ENCODE results near the gene FADS2. TPM values are rescaled to one million over a fixed set of nuclear protein-coding genes. Genes with fewer than 3 reads are reported as not detected.

FADS2 gene
- total RNA-seq, 1 experiment from 2014 or later: 1,097 TPM

DNA sequence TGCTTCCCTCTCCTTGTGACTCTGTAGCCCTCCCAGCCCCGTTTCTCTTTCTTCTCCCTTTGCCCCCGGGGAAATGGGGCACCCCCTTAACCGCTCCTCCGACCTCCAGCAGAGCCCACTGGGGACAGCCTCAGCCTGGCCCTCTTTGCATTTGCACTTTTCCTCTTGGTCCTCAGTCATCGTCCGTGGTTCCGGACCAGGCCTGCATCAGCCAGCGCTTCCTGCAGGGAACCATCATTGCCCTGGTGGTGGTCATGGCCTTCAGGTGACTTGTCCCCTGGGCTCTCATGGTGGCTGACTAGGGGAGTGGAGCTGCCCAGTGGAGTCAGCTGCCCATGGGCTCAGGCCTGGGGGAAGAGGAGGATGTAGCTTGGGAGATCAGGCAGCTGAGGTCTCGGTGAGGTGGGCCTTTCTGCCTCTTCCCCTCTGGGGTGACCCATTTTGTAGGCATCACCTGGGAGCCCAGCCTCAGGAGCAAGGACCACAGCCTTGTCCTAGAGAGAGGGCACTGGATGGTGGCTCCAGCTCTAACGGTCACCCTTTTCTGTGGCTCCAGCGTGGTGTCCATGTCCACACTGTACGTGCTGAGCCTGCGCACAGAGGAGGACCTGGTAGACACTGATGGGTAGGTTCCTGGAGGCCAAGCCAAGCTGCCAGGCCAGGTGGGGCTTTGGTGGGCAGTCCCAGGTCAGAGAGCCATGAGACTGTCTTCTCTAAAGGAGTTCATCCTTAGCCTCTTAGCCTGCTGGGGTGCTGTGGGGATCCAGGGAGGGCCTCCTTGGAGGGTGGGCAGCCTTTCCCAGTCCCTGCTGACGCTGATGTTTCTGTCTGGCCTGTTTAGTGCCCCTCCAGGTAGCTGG lies 48.2 kb upstream of the FADS2 start:
- Histone ChIP-seq H3K4me3 (ENCODE audit: low read depth, low read length, poor library complexity, severe bottlenecking) (no peak overlapping the region), H3K27ac (ENCODE audit: low read depth, low read length, poor library complexity, severe bottlenecking) (no peak overlapping the region), H3K9me3 (ENCODE audit: low read depth, low read length, poor library complexity, severe bottlenecking) (no peaks in the 10 kb centered on the region), H3K27me3 (replicated peaks; ENCODE audit: insufficient read depth, low read depth, low read length, poor library complexity) (no peaks in the 10 kb centered on the region), H3K36me3 (ENCODE audit: insufficient read depth, low read length, poor library complexity, severe bottlenecking) (peaks cover 10% of the 10 kb centered on the region), H3K4me1 (ENCODE audit: insufficient read depth, low read length, poor library complexity, severe bottlenecking) (peaks cover 10% of the 10 kb centered on the region)
- BruUV-seq (replicated peaks): no TSS peak
- ChIA-PET POLR2A (ENCODE audit: low non-redundant PET) (no interaction called here), CTCF (interaction anchor here (1.1 kb wide), 1 partner anchor 328 kb away, joined by 5 read pairs; no protein-coding TSS in a partner anchor)
- DNase-seq (ENCODE audit: low spot score): no peak
- TF ChIP-seq EZH2 (IDR thresholded peaks at IDR 0.05; ENCODE audit: borderline replicate concordance, low read depth, low read length, poor library complexity, severe bottlenecking): no peak
- TF ChIP-seq, protein P1, sequence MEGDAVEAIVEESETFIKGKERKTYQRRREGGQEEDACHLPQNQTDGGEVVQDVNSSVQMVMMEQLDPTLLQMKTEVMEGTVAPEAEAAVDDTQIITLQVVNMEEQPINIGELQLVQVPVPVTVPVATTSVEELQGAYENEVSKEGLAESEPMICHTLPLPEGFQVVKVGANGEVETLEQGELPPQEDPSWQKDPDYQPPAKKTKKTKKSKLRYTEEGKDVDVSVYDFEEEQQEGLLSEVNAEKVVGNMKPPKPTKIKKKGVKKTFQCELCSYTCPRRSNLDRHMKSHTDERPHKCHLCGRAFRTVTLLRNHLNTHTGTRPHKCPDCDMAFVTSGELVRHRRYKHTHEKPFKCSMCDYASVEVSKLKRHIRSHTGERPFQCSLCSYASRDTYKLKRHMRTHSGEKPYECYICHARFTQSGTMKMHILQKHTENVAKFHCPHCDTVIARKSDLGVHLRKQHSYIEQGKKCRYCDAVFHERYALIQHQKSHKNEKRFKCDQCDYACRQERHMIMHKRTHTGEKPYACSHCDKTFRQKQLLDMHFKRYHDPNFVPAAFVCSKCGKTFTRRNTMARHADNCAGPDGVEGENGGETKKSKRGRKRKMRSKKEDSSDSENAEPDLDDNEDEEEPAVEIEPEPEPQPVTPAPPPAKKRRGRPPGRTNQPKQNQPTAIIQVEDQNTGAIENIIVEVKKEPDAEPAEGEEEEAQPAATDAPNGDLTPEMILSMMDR (conservative IDR thresholded peaks at IDR 0.05; ENCODE audit: low read depth, low read length): no peak
- intact Hi-C loops (cut with micrococcal nuclease; ENCODE audit: unreplicated experiment): no loop called here

- POLR2A ChIA-PET (ENCODE audit: low non-redundant PET): interaction anchor here (0.6 kb wide), 1 partner anchor 680 kb away, joined by 7 read pairs; no protein-coding TSS in a partner anchor
Measured at GRCh38 chr11:61780581-61781162, 47.4 kb upstream of the FADS2 start.

DNA sequence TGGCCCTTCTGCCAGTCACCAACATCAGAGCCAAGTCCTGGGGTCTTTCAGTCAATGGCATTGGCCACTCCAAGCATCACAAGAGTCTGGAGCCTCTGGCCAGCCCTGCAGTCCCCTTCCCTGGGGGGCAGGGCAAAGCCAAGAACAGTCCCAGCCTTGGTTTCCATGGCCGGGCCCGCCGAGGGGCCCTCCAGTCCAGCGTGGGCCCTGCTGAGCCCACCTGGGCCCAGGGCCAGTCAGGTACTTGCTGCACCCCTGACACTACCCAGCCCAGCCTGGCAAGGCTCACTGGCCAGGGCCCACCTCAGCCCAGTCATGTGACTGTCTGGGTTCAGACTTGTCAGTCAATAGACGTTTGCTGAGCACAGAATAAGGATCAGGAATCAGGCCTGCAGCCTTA lies 46.5 kb upstream of the FADS2 start:
- intact Hi-C loops (cut with micrococcal nuclease; ENCODE audit: unreplicated experiment): no loop called here
- POLR2A ChIA-PET (ENCODE audit: low non-redundant PET): interaction anchor here (0.6 kb wide), 1 partner anchor 679 kb away, joined by 7 read pairs; no protein-coding TSS in a partner anchor
- peaks cover 21% of the 10 kb centered on the region for H3K36me3 ChIP-seq (ENCODE audit: insufficient read depth, low read length, poor library complexity, severe bottlenecking)
- peaks cover 8% of the 10 kb centered on the region for H3K4me1 ChIP-seq (ENCODE audit: insufficient read depth, low read length, poor library complexity, severe bottlenecking)
- H3K4me3 ChIP-seq (ENCODE audit: low read depth, low read length, poor library complexity, severe bottlenecking): no peak overlapping the region
- CTCF ChIA-PET: no interaction called here
- H3K27ac ChIP-seq (ENCODE audit: low read depth, low read length, poor library complexity, severe bottlenecking): no peak overlapping the region
- no peak for TF ChIP-seq EZH2 (IDR thresholded peaks at IDR 0.05; ENCODE audit: borderline replicate concordance, low read depth, low read length, poor library complexity, severe bottlenecking)
- TF ChIP-seq, protein P1 (conservative IDR thresholded peaks at IDR 0.05; ENCODE audit: low read depth, low read length): no peak
- H3K9me3 ChIP-seq (ENCODE audit: low read depth, low read length, poor library complexity, severe bottlenecking): no peaks in the 10 kb centered on the region
- H3K27me3 ChIP-seq (replicated peaks; ENCODE audit: insufficient read depth, low read depth, low read length, poor library complexity): no peaks in the 10 kb centered on the region
- BruUV-seq (replicated peaks): no TSS peak
- DNase-seq (ENCODE audit: low spot score): no peak

More at GRCh38 chr11:61780581-61781162, 47.4 kb upstream of the FADS2 start:
- peaks cover 16% of the 10 kb centered on the region for H3K36me3 ChIP-seq (ENCODE audit: insufficient read depth, low read length, poor library complexity, severe bottlenecking)
- CTCF ChIA-PET: interaction anchor here (1.1 kb wide), 1 partner anchor 327 kb away, joined by 5 read pairs; no protein-coding TSS in a partner anchor
- BruUV-seq (replicated peaks): no TSS peak
- no peaks in the 10 kb centered on the region for H3K27me3 ChIP-seq (replicated peaks; ENCODE audit: insufficient read depth, low read depth, low read length, poor library complexity)
- no peak overlapping the region for H3K4me3 ChIP-seq (ENCODE audit: low read depth, low read length, poor library complexity, severe bottlenecking)
- intact Hi-C loops (cut with micrococcal nuclease; ENCODE audit: unreplicated experiment): no loop called here
- H3K9me3 ChIP-seq (ENCODE audit: low read depth, low read length, poor library complexity, severe bottlenecking): no peaks in the 10 kb centered on the region
- no peak overlapping the region for H3K27ac ChIP-seq (ENCODE audit: low read depth, low read length, poor library complexity, severe bottlenecking)
- TF ChIP-seq, protein P1 (conservative IDR thresholded peaks at IDR 0.05; ENCODE audit: low read depth, low read length): no peak
- TF ChIP-seq EZH2 (IDR thresholded peaks at IDR 0.05; ENCODE audit: borderline replicate concordance, low read depth, low read length, poor library complexity, severe bottlenecking): no peak
- no peak for DNase-seq (ENCODE audit: low spot score)
- peaks cover 10% of the 10 kb centered on the region for H3K4me1 ChIP-seq (ENCODE audit: insufficient read depth, low read length, poor library complexity, severe bottlenecking)

All from A673 (cell line).